ENCODE measurements around the gene SLC5A10.

GRCh38 chr17:18978655-18979054 is 26.7 kb downstream of the SLC5A10 start:
- no peak for TF ChIP-seq CTCF (IDR thresholded peaks at IDR 0.05; ENCODE audit: low read length)
- no peak for TF ChIP-seq EZH2 (IDR thresholded peaks at IDR 0.05; ENCODE audit: borderline replicate concordance, low read length)
